GM18951 (cell line): ENCODE measurements around the gene THAP7.

Experiments used
- POLR2A ChIP-seq: IDR thresholded peaks from 4 replicates; pipeline ENCODE4 v1.6.1; 2011; ENCODE audit warnings: mild to moderate bottlenecking; ENCODE audit not compliant: insufficient read length, insufficient read depth; ENCODE audit errors: extremely low read depth
- in situ Hi-C: fragments of 300-500 bp; cut with MboI; formaldehyde crosslinking; loops from one replicate; pipeline ENCODE4 v1.12.0; 2022; ENCODE audit warnings: low sequenced_read_pairs, mixed read lengths, inconsistent platforms; ENCODE audit not compliant: unreplicated experiment

Gene THAP7

GRCh38 chr22:20989323-20990138 lies 12.4 kb downstream of the THAP7 start:
- no peak for TF ChIP-seq POLR2A
- in situ Hi-C loops = no loop called here

- in situ Hi-C loops = no loop called here
- TF ChIP-seq POLR2A = no peak
These were observed 13.2 kb downstream of the THAP7 start for GRCh38 chr22:20988573-20989322.

GRCh38 chr22:20987375-20987774 lies 14.5 kb downstream of the THAP7 start:
- in situ Hi-C loops = no loop called here
- no peak for TF ChIP-seq POLR2A

- no peak for TF ChIP-seq POLR2A
- in situ Hi-C loops = no loop called here
These were observed 15.6 kb downstream of the THAP7 start for GRCh38 chr22:20986365-20986764.

GRCh38 chr22:20985720-20986119 lies 16.2 kb downstream of the THAP7 start:
- TF ChIP-seq POLR2A = no peak
- in situ Hi-C loops = no loop called here

GRCh38 chr22:20983081-20983771 lies 18.7 kb downstream of the THAP7 start:
- in situ Hi-C loops = no loop called here
- TF ChIP-seq POLR2A = no peak

- TF ChIP-seq POLR2A = no peak
- in situ Hi-C loops = no loop called here
These were observed 19.4 kb downstream of the THAP7 start for GRCh38 chr22:20982563-20982882.

GRCh38 chr22:20981787-20982562 lies 19.9 kb downstream of the THAP7 start, which contains the start of gene LZTR1:
Gene LZTR1 (plus strand): TSS chr22:20982297. CDS start chr22:20982372, 75 bp downstream.
- TF ChIP-seq POLR2A = peak; percentile 99
- in situ Hi-C loops = no loop called here

- no peak for TF ChIP-seq POLR2A
- in situ Hi-C loops = no loop called here
These were observed 20.8 kb downstream of the THAP7 start for GRCh38 chr22:20980938-20981722.

GRCh38 chr22:20980523-20980922 lies 21.4 kb downstream of the THAP7 start:
- in situ Hi-C loops = no loop called here
- TF ChIP-seq POLR2A = no peak

- in situ Hi-C loops = no loop called here
- no peak for TF ChIP-seq POLR2A
These were observed 21.9 kb downstream of the THAP7 start for GRCh38 chr22:20979940-20980453.
